Brain microvascular endothelial cell (primary cell): ENCODE measurements around the gene PTPRN2.

ENCODE experiments used
- DNase-seq: peaks from one replicate; pipeline ENCODE4 v3.0.0-alpha.2; 2020
- H3K27ac ChIP-seq: fragments of 250-450 bp; sonication (Bioruptor Pico); 2 replicates; pipeline ENCODE4 v1.5.1; 2020; ENCODE audit warnings: mild to moderate bottlenecking, moderate library complexity
- H3K27me3 ChIP-seq: fragments of 250-450 bp; sonication (Bioruptor Pico); replicated peaks from 2 replicates; pipeline ENCODE4 v1.5.1; 2020; ENCODE audit warnings: mild to moderate bottlenecking
- H3K36me3 ChIP-seq: fragments of 250-450 bp; sonication (Bioruptor Pico); replicated peaks from 2 replicates; pipeline ENCODE4 v1.5.1; 2020; ENCODE audit warnings: mild to moderate bottlenecking
- H3K4me3 ChIP-seq: 2 replicates; pipeline ENCODE4 v1.5.1; 2011; ENCODE audit warnings: low read depth, mild to moderate bottlenecking, control low read depth, low read length, moderate library complexity
- in situ Hi-C: cut with HindIII; loops from 2 replicates; pipeline ENCODE4 v1.10.0; 2017; ENCODE audit warnings: low sequenced_read_pairs, low pct_ligation_motif_present
- TF ChIP-seq, protein P1 (sequence below): IDR thresholded peaks from 2 replicates; pipeline ENCODE4 v1.5.1; 2011; ENCODE audit warnings: low read depth, mild to moderate bottlenecking, moderate library complexity, low read length, control low read depth, inconsistent platforms; ENCODE audit errors: missing control alignments

Gene PTPRN2

DNA sequence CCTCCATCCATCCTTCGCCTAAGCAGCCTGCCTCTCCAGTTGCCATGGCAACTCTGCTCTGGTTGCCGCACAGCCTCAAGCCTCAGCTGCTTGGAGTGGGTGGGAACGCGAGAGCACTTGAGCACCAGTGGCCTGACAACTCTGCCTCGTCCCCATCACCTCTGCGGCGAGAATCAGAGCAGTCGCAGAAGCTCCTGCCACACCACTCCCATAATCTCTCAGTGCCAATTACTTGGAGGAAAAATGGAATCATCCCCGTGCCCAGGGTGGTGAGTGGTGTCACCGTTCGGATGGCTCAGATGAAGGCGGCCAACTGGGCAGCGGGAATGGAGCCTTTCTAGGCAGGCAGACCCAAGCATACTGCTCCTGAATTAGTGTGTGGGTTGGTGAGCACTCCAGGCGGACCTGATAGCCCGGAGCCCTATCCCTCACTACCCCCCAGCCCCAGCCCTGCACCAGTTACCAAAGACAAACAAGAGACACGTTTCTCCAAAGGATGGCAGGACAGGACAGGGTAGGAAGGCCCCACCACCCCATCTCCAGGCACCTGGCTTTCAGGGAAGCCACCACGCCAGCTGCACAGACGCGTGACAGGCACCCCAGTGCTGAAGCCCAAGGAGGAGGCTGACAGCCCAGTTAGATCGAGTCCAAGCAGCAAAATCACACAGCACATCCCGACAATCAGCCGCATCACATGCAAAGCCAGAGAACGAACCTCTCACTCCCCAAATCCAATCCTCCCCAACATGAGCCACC is 335.4 kb downstream of the PTPRN2 start:
- in situ Hi-C loops = no loop called here
- Histone ChIP-seq H3K27ac (no peak overlapping the region), H3K4me3 (no peak overlapping the region), H3K27me3 (no peaks in the 10 kb centered on the region), H3K36me3 (no peaks in the 10 kb centered on the region)
- DNase-seq = no peak
- TF ChIP-seq, protein P1, sequence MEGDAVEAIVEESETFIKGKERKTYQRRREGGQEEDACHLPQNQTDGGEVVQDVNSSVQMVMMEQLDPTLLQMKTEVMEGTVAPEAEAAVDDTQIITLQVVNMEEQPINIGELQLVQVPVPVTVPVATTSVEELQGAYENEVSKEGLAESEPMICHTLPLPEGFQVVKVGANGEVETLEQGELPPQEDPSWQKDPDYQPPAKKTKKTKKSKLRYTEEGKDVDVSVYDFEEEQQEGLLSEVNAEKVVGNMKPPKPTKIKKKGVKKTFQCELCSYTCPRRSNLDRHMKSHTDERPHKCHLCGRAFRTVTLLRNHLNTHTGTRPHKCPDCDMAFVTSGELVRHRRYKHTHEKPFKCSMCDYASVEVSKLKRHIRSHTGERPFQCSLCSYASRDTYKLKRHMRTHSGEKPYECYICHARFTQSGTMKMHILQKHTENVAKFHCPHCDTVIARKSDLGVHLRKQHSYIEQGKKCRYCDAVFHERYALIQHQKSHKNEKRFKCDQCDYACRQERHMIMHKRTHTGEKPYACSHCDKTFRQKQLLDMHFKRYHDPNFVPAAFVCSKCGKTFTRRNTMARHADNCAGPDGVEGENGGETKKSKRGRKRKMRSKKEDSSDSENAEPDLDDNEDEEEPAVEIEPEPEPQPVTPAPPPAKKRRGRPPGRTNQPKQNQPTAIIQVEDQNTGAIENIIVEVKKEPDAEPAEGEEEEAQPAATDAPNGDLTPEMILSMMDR = no peak

DNA sequence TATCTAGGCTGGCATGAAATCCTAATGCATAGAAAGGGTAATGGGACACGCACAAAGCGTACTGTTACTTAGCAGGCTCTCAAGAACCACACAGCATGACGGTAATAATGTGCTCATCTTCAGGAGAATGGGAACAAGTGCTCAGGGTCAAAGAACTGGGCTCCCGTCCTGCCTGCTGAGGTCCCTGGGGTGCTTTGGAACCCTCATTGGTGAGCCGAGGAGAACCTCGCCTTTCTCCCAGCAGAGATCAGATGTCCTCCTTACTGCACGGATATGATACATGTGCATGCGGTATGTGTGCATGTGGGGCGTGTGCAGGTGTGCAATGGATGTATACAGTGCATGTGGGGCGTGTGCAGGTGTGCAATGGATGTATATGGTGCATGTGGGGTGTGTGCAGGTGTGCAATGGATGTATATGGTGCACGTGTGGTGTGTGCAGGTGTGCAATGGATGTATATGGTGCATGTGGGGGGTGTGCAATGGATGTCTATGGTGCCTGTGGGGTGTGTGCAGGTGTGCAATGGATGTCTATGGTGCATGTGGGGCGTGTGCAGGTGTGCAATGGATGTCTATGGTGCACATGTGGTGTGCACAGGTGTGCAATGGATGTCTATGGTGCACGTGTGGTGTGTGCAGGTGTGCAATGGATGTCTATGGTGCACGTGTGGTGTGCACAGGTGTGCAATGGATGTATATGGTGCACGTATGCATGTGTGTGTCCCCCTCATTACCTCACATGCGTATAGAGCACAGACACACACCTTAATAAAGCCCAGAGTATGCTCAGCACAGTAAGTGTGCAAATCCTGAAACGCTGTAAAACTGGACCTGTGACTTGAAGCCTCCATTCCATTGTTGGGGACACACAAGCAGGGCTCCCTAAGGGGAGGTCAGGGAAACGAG is 336.3 kb downstream of the PTPRN2 start:
- DNase-seq = no peak
- H3K36me3 ChIP-seq = no peaks in the 10 kb centered on the region
- no peak overlapping the region for H3K4me3 ChIP-seq
- H3K27ac ChIP-seq = no peak overlapping the region
- no peaks in the 10 kb centered on the region for H3K27me3 ChIP-seq
- in situ Hi-C loops = no loop called here
- TF ChIP-seq, protein P1 = no peak

DNA sequence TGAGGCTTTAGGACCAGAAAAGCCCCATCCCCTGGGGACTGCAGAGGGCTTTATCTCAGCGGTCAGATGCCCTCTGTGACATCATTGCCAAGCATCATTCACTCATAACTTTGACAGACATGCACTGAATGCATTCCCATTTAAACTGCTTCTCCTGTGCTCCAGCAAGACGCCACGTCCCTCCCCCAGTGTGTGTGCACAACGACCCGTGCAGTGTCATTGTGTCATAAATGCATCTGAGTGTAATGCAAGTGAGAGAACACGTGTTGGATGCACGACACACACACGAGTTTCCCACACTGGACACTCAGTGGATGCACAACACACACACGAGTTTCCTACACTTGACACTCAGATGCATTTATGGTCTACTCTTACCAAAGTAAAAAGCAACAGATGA is 337.9 kb downstream of the PTPRN2 start:
- H3K4me3 ChIP-seq = no peak overlapping the region
- TF ChIP-seq, protein P1 = no peak
- in situ Hi-C loops = no loop called here

DNA sequence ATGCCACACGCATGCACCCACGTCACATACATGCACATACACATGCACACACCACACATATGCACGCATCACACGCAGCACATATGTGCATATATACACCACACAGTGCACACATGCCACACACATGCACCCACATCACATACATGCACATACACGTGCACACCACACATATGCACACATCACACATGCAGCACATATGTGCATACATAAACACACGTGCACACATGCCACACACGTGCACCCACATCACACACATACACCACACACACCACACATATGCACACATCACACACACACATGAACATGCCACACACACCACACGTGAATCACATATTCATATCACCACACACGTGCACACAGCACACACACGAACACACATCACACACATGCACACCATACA is 338.8 kb downstream of the PTPRN2 start:
- H3K36me3 ChIP-seq = no peaks in the 10 kb centered on the region
- H3K27ac ChIP-seq = no peak overlapping the region
- TF ChIP-seq, protein P1 = no peak
- in situ Hi-C loops = no loop called here
- no peak for DNase-seq
- no peak overlapping the region for H3K4me3 ChIP-seq
- H3K27me3 ChIP-seq = no peaks in the 10 kb centered on the region

More for the DNA sequence above, 337.9 kb downstream of the PTPRN2 start:
- Histone ChIP-seq H3K36me3 (no peaks in the 10 kb centered on the region), H3K27ac (no peak overlapping the region), H3K27me3 (no peaks in the 10 kb centered on the region)
- no peak for DNase-seq

DNA sequence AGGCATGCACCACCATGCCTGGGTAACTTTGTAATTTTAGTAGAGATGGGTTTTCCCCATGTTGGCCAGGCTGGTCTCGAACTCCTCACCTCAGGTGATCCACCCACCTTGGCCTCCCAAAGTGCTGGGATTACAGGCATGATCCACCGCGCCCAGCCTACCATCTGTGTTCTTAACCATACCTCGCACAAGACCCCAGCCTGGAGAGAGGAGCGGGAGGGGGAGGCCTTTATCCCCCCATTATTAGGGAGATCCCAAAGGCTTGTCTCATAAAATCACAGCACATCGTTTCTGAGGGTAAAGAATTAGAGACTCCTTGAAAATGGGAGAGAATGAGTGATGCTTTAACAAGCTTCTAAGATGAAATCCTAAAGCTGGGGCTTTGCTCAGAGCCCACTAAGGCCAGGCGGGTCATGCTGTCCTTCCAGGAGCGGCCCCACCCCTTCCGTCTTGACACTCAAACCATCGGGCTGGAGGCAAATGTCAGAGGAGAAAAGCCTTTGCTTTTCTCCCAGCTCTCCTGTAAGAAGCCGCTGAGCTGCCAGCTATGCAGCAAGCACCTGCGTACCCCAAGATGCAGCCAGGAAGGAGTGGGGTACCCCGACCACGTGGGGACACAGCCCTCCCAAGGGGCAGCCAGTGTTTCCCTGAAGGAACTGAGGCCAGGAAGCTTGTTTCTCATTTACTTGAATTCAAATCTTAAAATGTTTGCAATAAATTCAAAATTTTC is 339.7 kb downstream of the PTPRN2 start:
- Histone ChIP-seq H3K36me3 (no peaks in the 10 kb centered on the region), H3K4me3 (no peak overlapping the region), H3K27me3 (no peaks in the 10 kb centered on the region), H3K27ac (no peak overlapping the region)
- no peak for DNase-seq
- in situ Hi-C loops = no loop called here
- TF ChIP-seq, protein P1 = no peak
